GM18508 (cell line): ENCODE data around the gene PTH1R.

Source experiments
- ATAC-seq: cut with Tn5 transposase; IDR thresholded peaks from one replicate; pipeline ENCODE4 v1.9.1; 2021; ENCODE audit warnings: moderate number of reproducible peaks; ENCODE audit not compliant: insufficient read depth, unreplicated experiment

PTH1R gene

DNA sequence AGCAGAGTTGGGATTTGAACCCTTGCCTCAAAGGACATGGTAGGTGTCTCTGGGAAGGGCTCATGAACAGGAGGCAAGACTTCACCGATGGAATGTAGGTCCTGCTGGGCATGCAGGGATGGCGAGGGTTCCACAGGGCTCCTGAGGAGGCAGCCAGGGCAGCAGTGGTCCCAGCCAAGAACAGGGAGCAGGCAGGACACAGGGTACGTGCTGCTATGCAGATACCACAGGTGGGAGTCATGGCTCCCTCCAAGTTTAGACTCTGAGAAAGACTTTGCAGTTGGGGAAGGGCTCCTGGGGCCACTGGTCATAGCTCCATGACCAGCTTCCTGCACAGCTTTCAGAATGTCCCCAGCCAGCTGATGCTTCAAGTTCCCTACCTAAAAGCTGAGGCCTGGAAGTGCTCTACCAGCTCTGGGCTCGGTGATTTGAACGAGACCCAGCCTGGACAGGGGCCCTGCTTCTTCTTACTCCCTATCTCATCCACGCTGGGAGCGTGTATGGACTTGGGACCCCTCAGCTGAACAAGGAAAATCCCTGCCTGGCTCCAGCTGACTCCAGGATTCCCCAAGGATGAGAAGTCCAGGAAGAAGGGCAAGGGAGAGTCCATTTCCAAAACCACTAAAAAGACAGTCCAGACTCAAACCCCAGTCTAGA, 15.0 kb upstream of the PTH1R start:
- ATAC-seq: no peak

GRCh38 chr3:46863261-46863782, 14.2 kb upstream of the PTH1R start, which contains the start of gene MYL3:
Gene MYL3, minus strand, starts transcription at chr3:46863444. Its CDS starts 54 bp downstream, at chr3:46863390.
- ATAC-seq: no peak

- ATAC-seq: no peak
Observed at GRCh38 chr3:46864061-46864881, 13.2 kb upstream of the PTH1R start.

GRCh38 chr3:46865031-46865507, 12.5 kb upstream of the PTH1R start:
- no peak for ATAC-seq

- no peak for ATAC-seq
Observed at GRCh38 chr3:46865546-46865945, 12.0 kb upstream of the PTH1R start.

GRCh38 chr3:46866032-46866595, 11.4 kb upstream of the PTH1R start:
- no peak for ATAC-seq

DNA sequence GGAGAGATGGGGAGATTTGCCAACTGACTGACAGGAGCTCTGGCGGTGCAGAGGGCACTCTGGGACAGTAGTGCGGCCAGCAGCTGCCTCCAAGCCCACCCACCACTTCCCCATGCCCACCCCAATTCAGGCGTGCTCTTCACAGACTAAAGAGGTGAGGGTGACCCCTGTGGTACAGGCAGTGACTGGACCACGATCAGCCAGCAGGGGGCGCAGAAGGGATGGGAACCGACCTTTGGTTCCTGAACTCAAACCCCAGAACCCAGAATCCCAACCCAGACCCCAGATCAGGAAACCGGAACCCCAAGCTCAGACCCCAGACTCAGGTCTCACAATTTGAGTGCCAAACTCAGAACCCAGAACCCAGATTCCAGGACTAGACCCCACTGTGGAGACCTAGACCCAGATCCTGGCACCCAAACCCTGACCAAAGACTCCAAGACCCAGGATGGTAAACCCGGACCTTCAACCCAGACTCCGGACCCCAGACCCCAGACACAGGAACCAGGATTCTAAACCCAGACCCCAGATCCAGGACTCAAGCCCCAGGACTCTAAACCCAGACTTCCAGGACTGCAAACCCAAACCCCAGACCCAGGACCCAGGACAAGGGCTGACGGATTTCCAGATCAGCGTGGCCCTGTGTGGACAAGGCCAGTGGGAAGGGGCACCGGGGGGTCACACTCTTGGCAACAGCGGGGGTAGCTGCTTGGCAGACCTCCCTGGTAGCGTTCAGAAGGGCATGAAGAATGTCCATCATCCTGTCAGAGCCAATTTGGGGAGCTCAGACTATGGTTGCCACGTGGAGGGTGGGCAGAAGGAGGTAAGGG, 10.6 kb upstream of the PTH1R start:
- ATAC-seq: no peak

DNA sequence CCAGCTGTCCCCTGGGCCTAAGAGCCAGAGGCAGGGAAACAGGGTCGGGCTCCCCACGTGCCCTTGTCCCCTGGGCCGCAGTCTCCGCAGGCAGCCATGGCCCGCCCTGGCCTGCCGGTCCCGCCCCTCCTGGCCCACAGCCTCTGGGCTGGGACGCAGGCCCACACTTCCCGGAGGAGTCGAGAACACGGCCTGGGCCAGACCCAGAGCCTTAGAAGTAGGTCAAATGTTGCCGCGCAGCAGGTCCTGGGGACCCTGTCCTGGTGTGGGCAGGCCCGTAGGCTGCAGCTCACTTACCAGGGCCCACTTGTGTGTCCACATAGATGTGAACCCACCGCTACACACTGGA, 10.0 kb upstream of the PTH1R start:
- ATAC-seq: no peak

GRCh38 chr3:46868287-46868686, 9.2 kb upstream of the PTH1R start:
- ATAC-seq: no peak

GRCh38 chr3:46868948-46869347, 8.6 kb upstream of the PTH1R start:
- ATAC-seq: no peak

DNA sequence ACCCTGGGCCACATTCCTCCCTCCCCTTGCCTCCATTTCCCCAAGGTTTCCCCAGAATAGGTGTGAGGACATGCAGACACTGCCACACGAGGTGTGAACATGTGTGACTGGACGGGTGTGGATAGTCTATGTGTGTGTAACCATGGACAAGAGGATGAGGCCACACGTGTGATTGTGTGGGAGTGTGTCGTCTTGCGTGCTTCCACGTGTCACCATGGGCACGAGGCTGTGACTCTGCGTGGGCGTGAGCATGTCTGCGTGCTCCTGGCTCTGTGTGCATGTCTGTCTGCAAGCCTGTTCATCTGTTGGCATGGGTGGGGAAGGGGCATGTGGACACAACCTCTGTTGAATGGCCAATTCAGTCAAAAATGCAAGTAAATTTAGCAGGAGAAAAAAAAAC, 8.1 kb upstream of the PTH1R start:
- no peak for ATAC-seq

DNA sequence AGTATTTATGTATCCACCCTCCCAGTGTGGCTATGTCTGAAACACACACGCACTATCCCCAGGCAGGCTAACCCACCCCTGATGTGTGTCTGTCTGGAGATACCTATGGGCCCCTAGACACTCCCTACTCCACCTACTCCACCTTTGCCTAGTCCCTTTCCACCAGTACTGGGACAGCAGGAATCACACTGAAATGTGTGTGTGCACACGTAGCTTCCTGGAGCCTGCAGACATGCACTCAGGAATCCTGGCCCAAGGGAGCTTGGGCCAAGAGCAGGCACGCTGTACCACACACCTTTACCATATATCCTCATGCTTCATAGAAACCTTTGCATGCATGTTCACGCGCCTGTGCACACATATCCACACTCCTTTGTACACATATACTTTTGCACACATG, 6.9 kb upstream of the PTH1R start:
- no peak for ATAC-seq

DNA sequence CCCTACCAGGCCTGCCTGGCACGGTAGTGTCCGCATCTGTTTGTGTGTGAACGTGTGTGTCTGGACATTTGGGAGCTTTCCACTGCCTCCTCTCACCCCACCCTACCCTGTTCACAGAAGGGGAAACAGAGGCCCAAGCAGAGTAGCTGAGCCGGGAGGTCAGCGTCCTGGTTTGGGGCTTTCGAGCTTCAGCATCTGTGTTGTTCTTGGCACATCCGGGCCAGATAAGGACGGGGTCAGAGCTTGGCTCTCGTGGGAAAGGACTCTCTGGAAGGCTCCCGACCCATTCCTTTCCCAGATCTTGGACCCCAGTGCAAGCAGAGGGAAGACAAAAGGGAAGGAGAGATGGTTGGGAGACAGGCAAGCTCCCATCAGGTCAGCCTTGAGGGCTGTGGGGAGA, 6.3 kb upstream of the PTH1R start:
- no peak for ATAC-seq

- no peak for ATAC-seq
Observed at GRCh38 chr3:46873521-46873920, 4.0 kb upstream of the PTH1R start.

- no peak for ATAC-seq
Observed at GRCh38 chr3:46874430-46874829, 3.1 kb upstream of the PTH1R start.

GRCh38 chr3:46875560-46875959, 2.0 kb upstream of the PTH1R start:
- ATAC-seq: no peak

GRCh38 chr3:46876313-46877300, 914 bp upstream of the PTH1R start:
- ATAC-seq: no peak

DNA sequence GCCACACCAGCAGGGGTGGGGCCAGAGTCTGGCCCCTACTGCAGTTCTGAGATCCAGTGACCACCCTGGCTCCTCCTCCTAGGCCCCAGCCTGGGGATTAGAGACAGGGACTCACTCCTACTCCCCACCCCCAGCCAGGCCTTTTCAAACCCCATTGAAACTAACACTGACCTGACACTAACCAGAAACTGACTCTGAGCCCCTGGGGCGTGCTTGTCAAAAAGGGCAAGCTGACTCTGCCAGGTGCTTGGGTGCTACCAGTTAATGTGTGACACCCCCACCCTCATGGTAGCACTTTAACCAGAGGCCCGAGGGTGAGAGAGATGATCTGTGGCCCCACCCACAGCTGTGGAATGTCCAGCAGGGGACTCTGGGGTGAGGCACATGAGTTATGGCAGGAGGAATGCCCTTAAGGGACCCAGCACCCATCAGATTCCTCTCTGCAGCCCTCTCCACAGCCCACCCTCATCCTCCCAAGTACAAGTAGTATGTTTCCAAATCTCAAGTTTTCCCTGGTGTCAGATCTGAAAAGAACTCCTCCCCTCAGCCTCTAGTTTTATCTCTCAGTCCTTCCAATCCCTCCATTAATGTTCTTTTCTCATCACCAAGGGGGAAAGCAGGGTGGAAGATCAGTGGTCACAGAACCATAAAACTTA, 1.4 kb downstream of the PTH1R start:
- no peak for ATAC-seq
